MCF 10A (cell line): Measurements from ENCODE around the gene ZPBP. TPM values are rescaled to one million over a fixed set of nuclear protein-coding genes. Genes with fewer than 3 reads are reported as not detected.

ENCODE experiments used
- BruUV-seq: library from RNA; stranded (reverse); fragments of 400-500 nt; replicated peaks from 2 replicates; lab custom pipeline; 2021; lab: Mats Ljungman, UMichigan
- CTCF ChIA-PET: fragments of 300-600 bp; sonication (Branson Sonifier 250); formaldehyde crosslinking; extraction: SDS; loops from one replicate; lab custom pipeline; 2021; ENCODE audit warnings: antibody characterized with exemption, inconsistent platforms; lab: Yijun Ruan, JAX
- POLR2A ChIA-PET: fragments of 300-600, 350-650 bp; sonication (Branson Sonifier 250); formaldehyde crosslinking; extraction: SDS; loops from one replicate; lab custom pipeline; 2020; ENCODE audit warnings: antibody characterized with exemption, inconsistent platforms; lab: Yijun Ruan, JAX
- DNase-seq: peaks from one replicate; pipeline ENCODE4 v3.0.0-alpha.2; 2018; ENCODE audit not compliant: unreplicated experiment
- H3K27ac Mint-ChIP-seq: one replicate; pipeline ENCODE4 v1.8.0; 2022; ENCODE audit warnings: mild to moderate bottlenecking, low read depth, mixed read lengths; ENCODE audit not compliant: unreplicated experiment
- H3K27me3 Mint-ChIP-seq: one replicate; pipeline ENCODE4 v1.8.0; 2022; ENCODE audit warnings: mixed read lengths; ENCODE audit not compliant: insufficient read depth, unreplicated experiment
- H3K36me3 Mint-ChIP-seq: one replicate; pipeline ENCODE4 v1.8.0; 2022; ENCODE audit warnings: mild to moderate bottlenecking, moderate library complexity, mixed read lengths; ENCODE audit not compliant: insufficient read depth, unreplicated experiment
- H3K4me1 Mint-ChIP-seq: one replicate; pipeline ENCODE4 v1.8.0; 2022; ENCODE audit warnings: mixed read lengths; ENCODE audit not compliant: insufficient read depth, unreplicated experiment
- H3K4me3 Mint-ChIP-seq: one replicate; pipeline ENCODE4 v1.8.0; 2022; ENCODE audit warnings: mild to moderate bottlenecking, moderate library complexity, mixed read lengths; ENCODE audit not compliant: unreplicated experiment
- H3K9me3 Mint-ChIP-seq: one replicate; pipeline ENCODE4 v1.8.0; 2022; ENCODE audit warnings: mixed read lengths; ENCODE audit not compliant: unreplicated experiment
- CTCF ChIP-seq: fragments of 200-600 bp; IDR thresholded peaks from one replicate; pipeline ENCODE4 v1.8.0; 2022; ENCODE audit warnings: antibody characterized with exemption, mild to moderate bottlenecking; ENCODE audit not compliant: unreplicated experiment
- intact Hi-C: fragments of 100-400 bp; cut with micrococcal nuclease; formaldehyde crosslinking; loops from 2 replicates; pipeline ENCODE4 v1.14.1; 2022
- total RNA-seq: library from RNA; stranded (reverse); gene quantifications from 2 replicates; pipeline ENCODE4 v1.2.3, GENCODE V29; 2022

Gene ZPBP
- total RNA-seq, 1 experiment from 2014 or later = not detected

GRCh38 chr7:50141131-50141530, 48.1 kb upstream of the ZPBP start:
- H3K27me3 Mint-ChIP-seq = peaks cover 30% of the 10 kb centered on the region
- H3K9me3 Mint-ChIP-seq = no peaks in the 10 kb centered on the region
- POLR2A ChIA-PET = no interaction called here
- no peaks in the 10 kb centered on the region for H3K36me3 Mint-ChIP-seq
- no peak overlapping the region for H3K27ac Mint-ChIP-seq
- DNase-seq = no peak
- CTCF ChIA-PET = interaction anchor here (0.7 to 2.0 kb wide), 3 partner anchors 277 to 960 kb away, joined by 3 to 13 read pairs (median 4); no protein-coding TSS in a partner anchor
- BruUV-seq = no TSS peak
- no peak overlapping the region for H3K4me3 Mint-ChIP-seq
- H3K4me1 Mint-ChIP-seq = no peaks in the 10 kb centered on the region
- intact Hi-C loops = loop anchor here (5.0 kb wide), 1 partner anchor 1226 kb away; no protein-coding TSS in a partner anchor
- no peak for TF ChIP-seq CTCF

GRCh38 chr7:50140688-50141087, 47.6 kb upstream of the ZPBP start:
- H3K9me3 Mint-ChIP-seq = no peaks in the 10 kb centered on the region
- H3K4me3 Mint-ChIP-seq = no peak overlapping the region
- no peak for DNase-seq
- intact Hi-C loops = loop anchor here (5.0 kb wide), 1 partner anchor 1227 kb away; no protein-coding TSS in a partner anchor
- peaks cover 33% of the 10 kb centered on the region for H3K27me3 Mint-ChIP-seq
- no TSS peak for BruUV-seq
- CTCF ChIA-PET = no interaction called here
- no peaks in the 10 kb centered on the region for H3K36me3 Mint-ChIP-seq
- no peaks in the 10 kb centered on the region for H3K4me1 Mint-ChIP-seq
- H3K27ac Mint-ChIP-seq = no peak overlapping the region
- POLR2A ChIA-PET = no interaction called here
- no peak for TF ChIP-seq CTCF

GRCh38 chr7:50138101-50138500, 45.1 kb upstream of the ZPBP start:
- no TSS peak for BruUV-seq
- no peak for TF ChIP-seq CTCF
- ChIA-PET POLR2A (interaction anchor here (0.7 kb wide), 1 partner anchor 10 kb away, joined by 3 read pairs; no protein-coding TSS in a partner anchor), CTCF (interaction anchor here (0.6 kb wide), 1 partner anchor 52 kb away, joined by 3 read pairs; no protein-coding TSS in a partner anchor)
- no peak overlapping the region for H3K27ac Mint-ChIP-seq
- no peak overlapping the region for H3K4me3 Mint-ChIP-seq
- H3K4me1 Mint-ChIP-seq = no peaks in the 10 kb centered on the region
- no peaks in the 10 kb centered on the region for H3K9me3 Mint-ChIP-seq
- intact Hi-C loops = no loop called here
- H3K27me3 Mint-ChIP-seq = peaks cover 52% of the 10 kb centered on the region
- no peak for DNase-seq
- no peaks in the 10 kb centered on the region for H3K36me3 Mint-ChIP-seq

GRCh38 chr7:50125766-50126165, 32.7 kb upstream of the ZPBP start:
- ChIA-PET POLR2A (interaction anchor here (0.7 kb wide), 1 partner anchor 733 kb away, joined by 3 read pairs; no protein-coding TSS in a partner anchor), CTCF (interaction anchor here (1.0 to 1.8 kb wide), 3 partner anchors 13 to 292 kb away, joined by 3 to 5 read pairs (median 4); no protein-coding TSS in a partner anchor)
- intact Hi-C loops = no loop called here
- Mint-ChIP-seq H3K4me3 (no peak overlapping the region), H3K4me1 (no peaks in the 10 kb centered on the region), H3K27ac (no peak overlapping the region), H3K9me3 (no peaks in the 10 kb centered on the region), H3K27me3 (peaks cover 2% of the 10 kb centered on the region), H3K36me3 (no peaks in the 10 kb centered on the region)
- DNase-seq = no peak
- BruUV-seq = no TSS peak
- TF ChIP-seq CTCF = no peak
